Ramos (cell line): Measurements from ENCODE around the gene VASP.

Source experiments
- in situ Hi-C: fragments of 300-500 bp; cut with MboI; formaldehyde crosslinking; loops from one replicate; pipeline ENCODE4 v1.14.3; 2022; ENCODE audit warnings: low sequenced_read_pairs; ENCODE audit not compliant: unreplicated experiment

The VASP gene

DNA sequence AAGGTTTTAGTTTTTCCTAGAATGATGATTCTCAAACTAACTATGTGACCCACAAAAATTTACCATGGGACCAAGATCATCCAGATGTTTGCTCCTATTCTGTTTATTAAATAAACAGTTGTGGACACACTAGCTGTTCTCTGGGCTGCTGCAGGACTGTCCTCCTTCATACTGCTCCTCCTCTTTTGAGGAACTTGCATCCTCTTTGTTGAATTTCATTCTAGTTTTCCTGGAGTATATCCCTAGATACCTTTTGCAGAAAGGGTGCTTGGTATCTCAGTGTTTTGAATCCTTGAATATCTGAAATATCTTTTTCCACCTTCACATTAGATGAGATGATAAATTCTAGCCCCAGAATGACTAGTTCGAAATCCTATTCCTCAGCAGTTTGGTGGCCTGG is 24.1 kb downstream of the VASP start:
- in situ Hi-C loops: no loop called here

DNA sequence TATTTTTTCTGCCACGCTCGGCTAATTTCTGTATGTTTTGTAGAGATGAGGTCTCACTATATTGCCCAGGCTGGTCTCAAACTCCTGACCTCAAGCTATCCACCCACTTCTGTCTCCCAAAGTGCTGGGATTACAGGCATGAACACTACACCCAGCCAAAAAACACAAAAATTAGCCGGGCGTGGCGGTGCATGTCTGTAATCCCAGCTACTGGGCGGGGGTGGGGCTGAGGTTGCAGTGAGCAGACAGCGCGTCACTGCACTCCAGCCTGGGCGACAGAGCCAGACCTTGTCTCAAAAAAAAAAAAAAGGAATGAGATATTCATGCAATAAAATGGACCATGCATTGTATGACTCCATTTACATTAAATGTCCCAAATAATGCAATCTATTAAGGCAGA is 32.2 kb downstream of the VASP start:
- in situ Hi-C loops: no loop called here

DNA sequence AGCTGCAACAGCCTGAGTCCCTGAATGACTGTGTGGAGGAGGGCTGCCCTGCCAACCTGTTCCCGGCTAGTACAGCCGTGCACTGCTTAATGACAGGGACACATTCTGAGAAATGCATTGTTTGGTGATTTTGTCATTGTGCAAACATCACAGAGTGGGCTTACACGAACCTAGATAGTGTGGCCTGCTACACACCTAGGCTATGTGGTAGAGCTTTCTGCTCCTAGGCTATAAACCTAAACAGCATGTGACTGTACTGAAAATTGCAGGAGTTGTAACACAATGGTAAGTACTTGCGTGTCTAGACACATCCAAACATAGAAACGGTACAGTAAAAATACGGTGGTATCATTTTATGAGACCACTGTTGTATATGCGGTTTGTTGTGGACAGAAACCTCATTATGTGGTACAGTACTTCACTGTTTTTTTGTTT is 35.0 kb downstream of the VASP start:
- in situ Hi-C loops: no loop called here

DNA sequence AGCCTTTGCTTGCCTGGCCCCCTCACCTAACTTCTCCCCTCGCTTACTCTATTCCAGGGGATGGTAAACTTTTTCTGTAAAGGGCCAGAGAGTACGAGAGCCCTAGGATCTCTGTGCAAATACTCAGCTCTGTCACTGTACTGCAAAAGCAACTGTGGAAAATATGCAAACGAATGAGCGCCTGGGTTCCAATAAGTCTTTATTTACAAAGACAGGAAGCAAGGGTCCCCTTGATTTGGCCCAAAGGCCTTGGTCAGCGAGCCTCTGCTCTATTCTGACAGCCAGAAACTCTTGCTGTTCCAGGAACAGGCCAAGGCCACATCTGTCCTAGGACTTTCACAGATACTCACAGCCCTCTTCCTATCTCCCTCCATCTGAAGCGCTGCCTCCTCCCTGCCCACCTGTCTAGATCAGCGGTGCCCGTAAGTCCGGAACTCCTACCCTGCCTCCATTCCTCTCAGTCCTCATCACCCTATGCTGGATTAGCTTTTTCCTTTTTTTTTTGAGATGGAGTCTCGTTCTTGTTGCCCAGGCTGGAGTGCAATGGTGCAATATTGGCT is 40.0 kb downstream of the VASP start:
- in situ Hi-C loops: no loop called here

DNA sequence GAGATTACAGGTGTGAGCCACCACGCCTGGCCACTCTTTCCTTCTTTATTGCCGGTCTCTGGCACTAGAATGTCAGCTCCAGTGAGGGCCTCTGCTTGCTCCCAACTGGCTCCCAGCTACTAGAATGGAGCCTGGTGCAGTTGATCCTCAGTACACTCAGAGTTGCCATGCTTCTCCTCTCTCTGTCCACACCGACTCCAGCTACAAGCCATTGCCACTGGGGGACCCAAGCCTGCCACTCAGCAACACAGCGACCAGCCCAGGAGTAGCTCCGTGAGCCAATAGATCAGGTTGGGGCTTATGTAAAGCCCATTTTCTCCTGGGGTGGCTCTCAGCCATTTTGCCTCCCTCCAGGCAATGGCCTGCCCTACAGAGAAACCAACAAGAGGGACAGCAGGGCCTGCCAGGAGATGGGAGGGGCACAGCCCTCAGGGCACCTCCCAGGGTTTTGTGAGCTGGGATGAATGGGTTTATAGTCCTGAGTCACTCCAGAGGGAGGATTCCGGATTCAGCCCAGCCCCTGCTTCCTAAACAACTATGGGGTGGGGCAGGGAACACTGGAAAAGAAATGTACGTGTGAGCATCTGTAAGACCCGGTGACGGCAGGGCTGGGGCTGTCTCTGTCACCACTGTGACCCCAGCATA is 40.8 kb downstream of the VASP start:
- in situ Hi-C loops: no loop called here

DNA sequence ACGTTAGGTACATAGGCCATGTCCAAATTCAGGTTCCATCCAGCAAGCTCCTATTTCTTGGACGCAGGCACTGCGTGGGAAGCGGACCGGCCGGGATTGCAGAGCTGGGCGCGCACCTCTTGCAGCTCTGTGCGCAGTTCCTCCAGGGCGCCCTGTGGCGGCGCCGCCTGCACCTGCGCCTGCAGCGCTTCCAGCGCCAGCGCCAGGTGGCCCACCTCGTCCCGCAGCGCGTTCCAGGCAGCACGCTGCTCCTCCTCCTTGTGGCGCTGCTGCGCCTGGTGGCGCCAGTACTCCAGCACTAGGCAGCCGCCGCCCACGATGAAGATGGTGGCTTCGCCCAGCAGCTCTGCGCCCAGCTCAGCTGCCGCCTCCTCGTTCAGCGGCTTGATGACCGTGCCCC is 46.2 kb downstream of the VASP start:
- in situ Hi-C loops: no loop called here

DNA sequence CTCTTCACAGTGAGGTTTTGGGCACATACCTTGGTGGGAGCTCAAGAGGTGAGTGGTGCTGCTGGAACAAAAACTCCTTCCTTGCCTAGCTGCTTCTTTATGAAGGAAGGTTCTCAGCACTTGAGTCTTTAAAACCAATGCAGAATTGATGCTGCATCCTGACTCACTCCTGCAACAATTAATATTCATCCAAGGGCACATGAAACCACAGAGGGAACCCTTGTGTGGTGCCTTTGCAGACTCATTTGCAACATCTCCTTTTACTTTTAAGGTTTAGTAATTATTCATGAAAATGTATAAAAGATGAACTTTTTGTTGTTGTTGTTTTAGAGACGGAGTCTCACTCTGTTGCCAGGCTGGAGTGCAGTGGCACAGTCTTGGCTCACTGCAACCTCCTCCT is 47.2 kb downstream of the VASP start:
- in situ Hi-C loops: no loop called here

DNA sequence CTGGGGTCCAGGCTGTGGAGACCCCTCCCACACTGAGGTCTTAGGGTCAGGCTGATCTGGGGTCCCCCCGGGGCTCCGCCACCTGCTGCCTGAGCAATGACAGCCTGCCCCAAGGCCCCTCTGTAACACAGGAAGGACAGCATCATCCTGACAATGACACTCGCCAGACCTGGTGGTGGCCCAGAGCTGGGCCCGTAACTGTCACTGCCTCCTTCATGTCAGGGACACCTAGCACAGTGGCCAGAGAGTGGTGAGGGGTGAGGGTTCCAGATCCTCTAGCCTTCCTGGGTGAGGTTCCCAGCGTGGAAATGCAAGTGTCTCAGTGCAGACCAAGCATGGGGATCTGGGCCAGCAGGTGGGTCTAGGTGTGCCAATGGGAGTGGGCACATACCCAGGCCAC is 49.6 kb downstream of the VASP start:
- in situ Hi-C loops: loop anchor here (5.0 kb wide), 1 partner anchor 40 kb away; no protein-coding TSS in a partner anchor

DNA sequence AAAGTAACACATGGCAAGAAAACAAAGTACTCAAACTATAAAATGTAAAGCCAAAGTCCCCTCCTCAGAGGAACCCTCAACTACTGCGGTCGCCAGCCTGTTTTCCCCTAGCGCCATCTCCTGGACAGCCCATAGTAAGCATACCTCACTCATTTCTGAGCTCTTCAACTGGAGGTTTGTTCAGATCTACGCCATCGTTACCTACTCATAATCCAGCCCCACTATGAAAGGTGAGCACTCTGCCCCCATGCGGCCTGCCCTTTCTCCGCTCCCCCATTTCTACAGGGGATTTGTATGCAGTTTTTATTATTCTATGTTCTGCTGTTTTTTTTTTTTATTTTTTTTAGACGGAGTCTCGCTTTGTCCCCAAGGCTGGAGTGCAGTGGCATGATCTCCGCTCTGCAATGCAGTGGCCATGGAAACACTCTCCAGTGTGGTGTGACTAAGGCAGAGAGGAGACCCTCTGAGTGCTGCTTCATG is 51.2 kb downstream of the VASP start:
- in situ Hi-C loops: loop anchor here (5.0 kb wide), 1 partner anchor 41 kb away; no protein-coding TSS in a partner anchor

DNA sequence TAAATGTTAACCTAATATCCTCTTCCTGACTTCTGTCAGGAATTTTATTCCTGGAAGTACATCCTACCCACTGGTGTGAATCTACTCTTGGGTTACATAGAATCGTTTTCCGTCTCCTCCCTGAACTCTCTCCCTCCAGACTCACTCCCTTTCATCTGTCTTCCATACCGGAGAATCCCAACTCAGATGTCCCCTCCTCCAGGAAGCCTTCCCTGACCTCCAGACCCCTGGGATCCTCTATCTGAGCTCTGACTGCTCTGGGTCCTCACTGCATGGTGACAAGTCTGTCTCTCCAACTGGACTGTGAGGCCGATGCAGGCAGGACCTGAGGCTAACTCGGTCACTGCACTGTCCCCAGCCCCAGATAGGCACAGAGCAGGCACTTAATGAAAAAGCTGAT is 52.8 kb downstream of the VASP start:
- in situ Hi-C loops: loop anchor here (10.0 kb wide), 1 partner anchor 125 kb away; no protein-coding TSS in a partner anchor

DNA sequence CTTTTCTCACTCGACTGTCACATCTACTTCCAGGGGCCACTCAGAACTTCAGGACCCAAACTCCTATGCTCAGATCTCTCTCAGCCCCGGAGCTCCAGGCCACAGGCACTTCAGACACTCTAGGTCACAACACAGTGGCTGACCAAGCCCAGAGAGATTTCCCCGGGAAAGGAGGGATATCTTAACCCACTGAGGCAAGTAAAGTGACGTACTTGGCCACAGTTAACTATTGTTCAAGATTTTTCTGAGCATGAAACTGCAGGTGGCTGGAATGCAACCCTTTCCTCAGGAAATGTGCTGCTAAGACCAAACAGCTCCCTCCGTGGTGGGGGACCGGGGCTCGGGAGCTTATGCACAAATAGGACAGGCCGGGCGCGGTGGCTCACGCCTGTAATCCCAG is 53.4 kb downstream of the VASP start:
- in situ Hi-C loops: loop anchor here (10.0 kb wide), 1 partner anchor 126 kb away; no protein-coding TSS in a partner anchor

DNA sequence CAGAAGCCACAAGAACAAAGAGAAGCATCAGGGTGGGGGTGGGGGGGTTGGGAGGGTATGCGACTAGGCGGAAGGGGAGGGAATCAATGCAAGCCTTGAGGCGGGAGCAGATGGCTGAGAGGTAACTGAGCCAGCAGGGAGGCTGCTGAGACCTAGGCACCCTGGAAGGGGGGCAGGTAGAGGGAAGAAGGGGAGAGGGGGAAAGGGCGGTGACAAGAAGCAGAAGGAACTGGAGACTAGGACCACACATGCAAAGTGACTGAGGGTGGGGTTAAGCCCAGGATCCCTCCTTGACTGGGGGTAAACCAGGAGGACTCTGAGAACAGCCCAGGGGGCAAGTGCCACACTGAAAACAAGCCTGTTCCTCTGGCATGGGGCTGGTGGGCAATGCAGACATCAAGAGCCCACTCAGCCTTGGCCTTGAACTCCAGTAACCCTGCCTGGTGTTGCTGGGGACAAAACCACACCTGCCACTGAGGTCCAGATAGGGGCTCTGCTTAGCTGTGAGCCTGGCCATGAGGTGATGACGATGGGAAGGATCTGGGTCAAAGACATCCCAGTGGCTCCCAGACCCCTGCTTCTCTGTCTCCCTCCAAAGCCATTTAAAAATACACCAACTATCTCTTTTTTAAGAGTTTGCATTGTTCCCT is 57.0 kb downstream of the VASP start:
- in situ Hi-C loops: loop anchor here (10.0 kb wide), 1 partner anchor 129 kb away; no protein-coding TSS in a partner anchor

DNA sequence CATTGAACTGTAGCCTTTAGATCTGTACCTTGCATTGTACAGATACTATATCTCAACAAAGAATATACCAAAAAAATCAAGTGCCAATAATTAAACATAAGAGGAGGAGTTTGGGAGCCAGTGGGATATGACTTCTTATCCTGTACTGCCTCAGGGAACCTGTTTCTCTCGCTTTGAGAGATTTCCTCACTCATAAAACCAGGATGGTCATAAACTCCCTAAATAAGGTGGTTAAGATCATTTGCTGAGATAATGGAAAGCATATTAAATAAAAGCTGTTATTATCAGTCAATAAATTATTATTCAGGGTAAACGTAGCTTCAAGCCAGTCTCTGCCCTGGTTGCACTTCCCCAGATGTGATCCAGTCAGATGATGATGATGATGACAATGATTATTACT is 60.3 kb downstream of the VASP start:
- in situ Hi-C loops: loop anchor here (10.0 kb wide), 1 partner anchor 133 kb away; no protein-coding TSS in a partner anchor

DNA sequence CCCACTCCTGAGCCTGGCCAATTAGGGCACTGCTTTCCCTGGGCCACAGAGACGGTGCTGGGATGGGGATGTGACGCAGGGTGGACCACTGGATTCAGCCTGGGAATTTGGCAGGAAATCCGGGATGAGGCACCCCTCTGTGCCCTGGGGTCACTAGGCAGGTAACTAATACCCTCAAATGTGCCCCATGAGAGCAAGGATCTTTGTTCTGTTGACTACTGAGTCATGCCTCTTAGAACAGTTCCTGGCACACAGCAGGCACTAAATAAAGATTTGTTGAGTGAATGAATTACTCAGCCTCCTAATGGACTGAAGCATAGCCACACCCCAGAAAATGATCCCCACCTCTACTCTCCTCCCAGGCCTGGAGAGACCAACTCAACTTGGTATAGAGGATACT is 61.5 kb downstream of the VASP start:
- in situ Hi-C loops: loop anchor here (10.0 kb wide), 1 partner anchor 134 kb away; no protein-coding TSS in a partner anchor

DNA sequence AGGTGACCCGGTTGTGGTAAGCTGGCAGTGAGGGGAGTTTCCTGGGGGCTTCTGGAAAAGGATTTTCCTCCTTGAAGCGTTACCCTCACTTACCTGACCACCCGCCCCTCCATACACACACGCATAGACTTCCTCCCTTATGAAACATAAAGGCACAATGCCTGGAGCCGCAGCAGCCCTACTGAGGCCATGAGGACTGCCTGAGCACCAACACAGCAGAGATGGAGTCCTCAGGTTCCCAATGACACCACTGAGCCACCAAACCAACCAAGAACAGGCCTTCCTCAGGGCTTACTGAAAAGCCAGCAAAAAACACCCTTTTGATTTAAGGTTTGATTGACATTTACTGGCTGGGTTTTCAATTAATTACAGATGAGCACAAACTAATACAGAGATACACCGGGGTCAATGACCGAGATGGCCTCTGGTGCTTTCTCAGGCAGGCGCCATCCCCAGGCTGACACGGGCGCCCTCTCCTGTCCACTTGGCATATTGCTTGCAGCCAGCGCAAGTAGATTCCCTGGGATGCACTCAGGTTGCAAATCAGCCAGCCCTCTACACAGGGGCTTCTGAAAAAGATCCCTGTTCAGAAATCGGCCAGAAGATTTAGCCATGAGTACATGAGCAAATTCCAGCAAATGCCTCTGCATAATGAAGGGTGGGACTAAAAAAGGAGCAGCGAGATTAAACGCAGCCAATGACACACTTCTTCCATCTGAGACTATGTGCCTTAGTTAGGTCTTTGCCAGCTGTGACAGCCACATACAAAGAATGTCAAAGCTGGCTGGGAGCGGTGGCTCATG is 62.5 kb downstream of the VASP start:
- in situ Hi-C loops: loop anchor here (10.0 kb wide), 1 partner anchor 135 kb away; no protein-coding TSS in a partner anchor

DNA sequence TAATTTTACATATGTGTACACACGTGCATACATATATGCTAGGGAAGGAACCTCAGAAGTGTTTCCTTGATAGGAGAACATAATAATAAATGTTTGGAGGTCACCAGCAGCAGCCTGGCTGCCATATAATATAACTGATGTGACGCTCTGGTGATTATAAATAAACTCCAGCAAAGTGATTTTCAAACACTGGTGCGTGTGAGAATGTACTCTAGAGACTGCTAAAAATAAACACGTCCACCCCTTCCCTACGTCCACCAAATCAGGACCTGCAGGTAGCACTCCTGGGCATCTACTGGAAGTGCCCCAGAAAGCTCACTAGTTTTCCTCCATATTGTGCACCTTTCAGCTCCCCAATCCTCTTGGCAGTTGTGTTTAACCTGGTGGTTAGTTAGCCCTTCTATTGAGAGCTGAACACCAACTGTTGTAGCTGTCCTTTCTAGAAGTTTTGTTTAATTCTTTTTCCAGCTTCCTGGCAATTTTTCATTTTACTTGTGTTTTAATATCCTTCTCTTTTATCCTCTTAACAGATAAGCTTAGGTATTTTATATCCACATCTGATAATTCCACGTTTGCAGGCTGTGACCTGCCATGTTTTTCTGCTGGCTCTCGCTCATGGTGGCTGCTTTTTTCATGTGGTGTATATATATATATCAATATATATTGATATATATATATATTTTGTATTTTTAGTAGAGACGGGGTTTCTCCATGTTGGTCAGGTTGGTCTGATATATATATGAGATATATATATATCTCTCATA is 64.4 kb downstream of the VASP start:
- in situ Hi-C loops: no loop called here

DNA sequence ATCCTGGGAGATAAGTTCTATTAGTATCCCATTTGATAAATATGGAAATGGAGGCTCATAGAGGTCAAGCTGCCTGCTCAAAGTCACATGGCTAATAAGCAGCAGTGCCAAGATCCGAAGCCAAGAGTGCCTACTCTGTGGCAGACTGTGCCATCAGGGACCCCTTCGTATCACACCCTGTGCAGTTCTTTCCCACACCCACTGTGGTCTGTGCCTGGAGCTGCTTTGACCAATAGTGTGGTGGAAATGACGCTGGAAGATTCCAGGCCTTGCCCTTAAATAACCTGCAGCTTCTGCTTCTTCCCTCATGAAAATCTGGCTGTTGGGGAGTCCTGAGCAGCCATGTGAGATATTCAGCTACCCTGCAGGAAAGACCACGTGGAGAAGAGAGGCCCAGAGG is 67.2 kb downstream of the VASP start:
- in situ Hi-C loops: no loop called here

DNA sequence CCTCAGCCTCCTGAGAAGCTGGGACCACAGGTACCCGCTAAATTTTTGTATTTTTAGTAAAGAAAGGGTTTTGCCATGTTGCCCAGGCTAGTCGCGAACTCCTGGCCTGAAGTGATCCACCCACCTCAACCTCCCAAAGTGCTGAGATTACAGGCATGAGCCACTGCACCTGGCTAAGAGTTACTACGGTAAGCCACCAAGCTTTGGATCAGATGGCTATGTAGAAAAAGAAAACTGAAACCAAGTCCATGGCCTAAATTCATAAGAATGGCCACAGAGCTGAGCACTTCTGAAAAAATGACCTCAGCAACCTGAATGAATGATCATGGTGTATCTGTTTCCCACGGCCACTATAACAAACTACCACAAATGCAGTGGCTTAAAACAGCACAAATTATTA is 67.9 kb downstream of the VASP start:
- in situ Hi-C loops: no loop called here
